ENCODE data around the gene VEGFA. TPM values are rescaled to one million over a fixed set of nuclear protein-coding genes. Genes with fewer than 3 reads are reported as not detected.

VEGFA gene
- total RNA-seq: 10 to 100 TPM; 45.8 to 74.3 TPM
- polyA plus RNA-seq (ENCODE audit: insufficient read length in 2 of 2): 10 to 100 TPM; 49.9 to 73.7 TPM
- long read RNA-seq, donor 1, transcript VEGFA-211 (4 exons, 1,683 nt): major isoform, 5 of 19 reads
- long read RNA-seq, donor 1, transcript VEGFA-205 (7 exons, 3,535 nt): major isoform, 5 of 19 reads
- long read RNA-seq, donor 1, partial matches to known transcripts: 0 of 19 reads
- long read RNA-seq, donor 1, other reads (novel, unspliced or antisense): 0 of 19 reads
- long read RNA-seq, donor 2, transcript VEGFA-211 (4 exons, 1,683 nt): major isoform, 6 of 12 reads
- long read RNA-seq, donor 2, partial matches to known transcripts: 0 of 12 reads
- long read RNA-seq, donor 2, other reads (novel, unspliced or antisense): 0 of 12 reads
- long read RNA-seq, donor 3, partial matches to known transcripts: 0 of 6 reads
- long read RNA-seq, donor 3, other reads (novel, unspliced or antisense): 0 of 6 reads
- long read RNA-seq, donor 4, full-length matches to known transcripts: 94 of 442 reads
- long read RNA-seq, donor 4, partial matches to known transcripts: 245 of 442 reads
- long read RNA-seq, donor 4, other reads (novel, unspliced or antisense): 103 of 442 reads

GRCh38 chr6:43769526-43770371 lies at the start of gene VEGFA:
VEGFA (plus strand) TSS chr6:43770211.
- 0% methylated on average over 46 of the region's 62 CpGs for whole genome bisulfite sequencing (ENCODE audit: insufficient coverage)
- peak within 1 kb of the TSS; percentile 91 for H3K27ac ChIP-seq (ENCODE audit: low read depth, low read length)
- H3K4me3 ChIP-seq (ENCODE audit: low read depth, low read length): peak within 1 kb of the TSS; percentile 81
- DNase-seq (ENCODE audit: low read depth in 4 of 6, low spot score in 6 of 6): peak; percentile 82 to 96 (median 86)
- H3K4me1 ChIP-seq (ENCODE audit: control insufficient read depth, insufficient read depth, low read length): peaks cover 60% of the 10 kb centered on the region
- peaks cover 2% of the 10 kb centered on the region for H3K27me3 ChIP-seq (ENCODE audit: control insufficient read depth, insufficient read depth, low read length)
- peaks cover 2% of the 10 kb centered on the region for H3K36me3 ChIP-seq (ENCODE audit: control insufficient read depth, insufficient read depth, low read length)
- H3K9me3 ChIP-seq (ENCODE audit: control insufficient read depth, insufficient read depth, low read length): no peaks in the 10 kb centered on the region

GRCh38 chr6:43720999-43721398 lies 49.0 kb upstream of the VEGFA start:
- DNase-seq (ENCODE audit: low read depth in 4 of 6, low spot score in 6 of 6): no peak
- H3K9me3 ChIP-seq (ENCODE audit: control insufficient read depth, insufficient read depth, low read length): no peaks in the 10 kb centered on the region
- H3K36me3 ChIP-seq (ENCODE audit: control insufficient read depth, insufficient read depth, low read length): no peaks in the 10 kb centered on the region
- H3K4me3 ChIP-seq (ENCODE audit: low read depth, low read length): no peak overlapping the region
- 100% methylated on average over 1 of the region's 4 CpGs for WGBS (ENCODE audit: insufficient coverage)
- no peaks in the 10 kb centered on the region for H3K27me3 ChIP-seq (ENCODE audit: control insufficient read depth, insufficient read depth, low read length)
- peaks cover 21% of the 10 kb centered on the region for H3K4me1 ChIP-seq (ENCODE audit: control insufficient read depth, insufficient read depth, low read length)
- no peak overlapping the region for H3K27ac ChIP-seq (ENCODE audit: low read depth, low read length)

- H3K4me3 ChIP-seq (ENCODE audit: low read depth, low read length): no peak overlapping the region
- H3K4me1 ChIP-seq (ENCODE audit: control insufficient read depth, insufficient read depth, low read length): peaks cover 5% of the 10 kb centered on the region
- H3K9me3 ChIP-seq (ENCODE audit: control insufficient read depth, insufficient read depth, low read length): no peaks in the 10 kb centered on the region
- H3K36me3 ChIP-seq (ENCODE audit: control insufficient read depth, insufficient read depth, low read length): no peaks in the 10 kb centered on the region
- H3K27ac ChIP-seq (ENCODE audit: low read depth, low read length): no peak overlapping the region
- 92% methylated on average over 6 of the region's 10 CpGs for WGBS (ENCODE audit: insufficient coverage)
- no peak for DNase-seq (ENCODE audit: low read depth in 4 of 6, low spot score in 6 of 6)
- H3K27me3 ChIP-seq (ENCODE audit: control insufficient read depth, insufficient read depth, low read length): no peaks in the 10 kb centered on the region
Observed at GRCh38 chr6:43722920-43723545, 47.0 kb upstream of the VEGFA start.

- WGBS (ENCODE audit: insufficient coverage): 73% methylated on average over 4 of the region's 9 CpGs
- H3K4me3 ChIP-seq (ENCODE audit: low read depth, low read length): no peak overlapping the region
- H3K27me3 ChIP-seq (ENCODE audit: control insufficient read depth, insufficient read depth, low read length): no peaks in the 10 kb centered on the region
- H3K4me1 ChIP-seq (ENCODE audit: control insufficient read depth, insufficient read depth, low read length): peaks cover 5% of the 10 kb centered on the region
- no peak overlapping the region for H3K27ac ChIP-seq (ENCODE audit: low read depth, low read length)
- H3K36me3 ChIP-seq (ENCODE audit: control insufficient read depth, insufficient read depth, low read length): no peaks in the 10 kb centered on the region
- no peaks in the 10 kb centered on the region for H3K9me3 ChIP-seq (ENCODE audit: control insufficient read depth, insufficient read depth, low read length)
- DNase-seq (ENCODE audit: low read depth in 4 of 6, low spot score in 6 of 6): no peak
Observed at GRCh38 chr6:43723737-43724295, 46.2 kb upstream of the VEGFA start.

- no peaks in the 10 kb centered on the region for H3K36me3 ChIP-seq (ENCODE audit: control insufficient read depth, insufficient read depth, low read length)
- H3K27ac ChIP-seq (ENCODE audit: low read depth, low read length): no peak overlapping the region
- no peak for DNase-seq (ENCODE audit: low read depth in 4 of 6, low spot score in 6 of 6)
- WGBS (ENCODE audit: insufficient coverage): no CpG with 5 or more reads among the region's 2 CpGs
- no peak overlapping the region for H3K4me3 ChIP-seq (ENCODE audit: low read depth, low read length)
- no peaks in the 10 kb centered on the region for H3K9me3 ChIP-seq (ENCODE audit: control insufficient read depth, insufficient read depth, low read length)
- peaks cover 5% of the 10 kb centered on the region for H3K4me1 ChIP-seq (ENCODE audit: control insufficient read depth, insufficient read depth, low read length)
- no peaks in the 10 kb centered on the region for H3K27me3 ChIP-seq (ENCODE audit: control insufficient read depth, insufficient read depth, low read length)
Observed at GRCh38 chr6:43724354-43724753, 45.7 kb upstream of the VEGFA start.

- no peak for DNase-seq (ENCODE audit: low read depth in 4 of 6, low spot score in 6 of 6)
- Histone ChIP-seq H3K4me3 (ENCODE audit: low read depth, low read length) (no peak overlapping the region), H3K27ac (ENCODE audit: low read depth, low read length) (no peak overlapping the region), H3K4me1 (ENCODE audit: control insufficient read depth, insufficient read depth, low read length) (peaks cover 5% of the 10 kb centered on the region), H3K9me3 (ENCODE audit: control insufficient read depth, insufficient read depth, low read length) (no peaks in the 10 kb centered on the region), H3K36me3 (ENCODE audit: control insufficient read depth, insufficient read depth, low read length) (no peaks in the 10 kb centered on the region), H3K27me3 (ENCODE audit: control insufficient read depth, insufficient read depth, low read length) (no peaks in the 10 kb centered on the region)
- 65% methylated on average over 14 of the region's 17 CpGs for WGBS (ENCODE audit: insufficient coverage)
Observed at GRCh38 chr6:43724914-43725642, 44.9 kb upstream of the VEGFA start.

GRCh38 chr6:43725643-43726580 lies 44.1 kb upstream of the VEGFA start:
- no peak for DNase-seq (ENCODE audit: low read depth in 4 of 6, low spot score in 6 of 6)
- Histone ChIP-seq H3K36me3 (ENCODE audit: control insufficient read depth, insufficient read depth, low read length) (no peaks in the 10 kb centered on the region), H3K4me3 (ENCODE audit: low read depth, low read length) (no peak overlapping the region), H3K27ac (ENCODE audit: low read depth, low read length) (no peak overlapping the region), H3K4me1 (ENCODE audit: control insufficient read depth, insufficient read depth, low read length) (peaks cover 5% of the 10 kb centered on the region), H3K9me3 (ENCODE audit: control insufficient read depth, insufficient read depth, low read length) (peaks cover under 1% of the 10 kb centered on the region), H3K27me3 (ENCODE audit: control insufficient read depth, insufficient read depth, low read length) (no peaks in the 10 kb centered on the region)
- 85% methylated on average over 6 of the region's 7 CpGs for WGBS (ENCODE audit: insufficient coverage)

GRCh38 chr6:43727634-43728033 lies 42.4 kb upstream of the VEGFA start:
- H3K9me3 ChIP-seq (ENCODE audit: control insufficient read depth, insufficient read depth, low read length): peaks cover 5% of the 10 kb centered on the region
- H3K4me3 ChIP-seq (ENCODE audit: low read depth, low read length): no peak overlapping the region
- 64% methylated on average over 3 of the region's 3 CpGs for WGBS (ENCODE audit: insufficient coverage)
- DNase-seq (ENCODE audit: low read depth in 4 of 6, low spot score in 6 of 6): no peak
- H3K4me1 ChIP-seq (ENCODE audit: control insufficient read depth, insufficient read depth, low read length): peaks cover 5% of the 10 kb centered on the region
- H3K27me3 ChIP-seq (ENCODE audit: control insufficient read depth, insufficient read depth, low read length): no peaks in the 10 kb centered on the region
- H3K36me3 ChIP-seq (ENCODE audit: control insufficient read depth, insufficient read depth, low read length): no peaks in the 10 kb centered on the region
- H3K27ac ChIP-seq (ENCODE audit: low read depth, low read length): no peak overlapping the region

Measured in spinal cord (tissue), 10 donors.